ENCODE data around the gene PLSCR3. TPM values are rescaled to one million over a fixed set of nuclear protein-coding genes. Genes with fewer than 3 reads are reported as not detected.
A peak's percentile ranks its signal among the peaks of the same experiment; 100 is the strongest.

PLSCR3 gene
- total RNA-seq, 1 donor from 2014 or later: 9.0 TPM

- TF ChIP-seq CTCF (IDR thresholded peaks at IDR 0.05; ENCODE audit: insufficient read depth, low read length, severe bottlenecking): no peak
- DNase-seq (ENCODE audit: low read depth) (no peak), FAIRE-seq (no peak)
- H3K4me3 ChIP-seq (ENCODE audit: low read depth, low read length): no peak within 1 kb of the TSS
- no peaks in the 10 kb centered on the region for H3K27me3 ChIP-seq (ENCODE audit: control insufficient read depth, insufficient read depth, low read length)
- H3K36me3 ChIP-seq (ENCODE audit: control insufficient read depth, insufficient read depth, low read length): no peaks in the 10 kb centered on the region
Observed at GRCh38 chr17:7428557-7428956, 34.2 kb upstream of the PLSCR3 start, which contains the start of gene SPEM3. TSS of gene SPEM3 (plus strand) at chr17:7428857. CDS start at chr17:7428903, 46 bp downstream.

GRCh38 chr17:7427549-7427948 is 33.2 kb upstream of the PLSCR3 start:
- no peak overlapping the region for H3K4me3 ChIP-seq (ENCODE audit: low read depth, low read length)
- no peak for TF ChIP-seq CTCF (IDR thresholded peaks at IDR 0.05; ENCODE audit: insufficient read depth, low read length, severe bottlenecking)
- FAIRE-seq (no peak), DNase-seq (ENCODE audit: low read depth) (no peak)
- H3K27me3 ChIP-seq (ENCODE audit: control insufficient read depth, insufficient read depth, low read length): no peaks in the 10 kb centered on the region
- H3K36me3 ChIP-seq (ENCODE audit: control insufficient read depth, insufficient read depth, low read length): no peaks in the 10 kb centered on the region

- H3K36me3 ChIP-seq (ENCODE audit: control insufficient read depth, insufficient read depth, low read length): no peaks in the 10 kb centered on the region
- DNase-seq (ENCODE audit: low read depth) (no peak), FAIRE-seq (no peak)
- TF ChIP-seq CTCF (IDR thresholded peaks at IDR 0.05; ENCODE audit: insufficient read depth, low read length, severe bottlenecking): no peak
- no peaks in the 10 kb centered on the region for H3K27me3 ChIP-seq (ENCODE audit: control insufficient read depth, insufficient read depth, low read length)
- no peak overlapping the region for H3K4me3 ChIP-seq (ENCODE audit: low read depth, low read length)
Observed at GRCh38 chr17:7426896-7427489, 32.7 kb upstream of the PLSCR3 start.

GRCh38 chr17:7426203-7426863 is 32.0 kb upstream of the PLSCR3 start:
- H3K36me3 ChIP-seq (ENCODE audit: control insufficient read depth, insufficient read depth, low read length): no peaks in the 10 kb centered on the region
- no peaks in the 10 kb centered on the region for H3K27me3 ChIP-seq (ENCODE audit: control insufficient read depth, insufficient read depth, low read length)
- DNase-seq (ENCODE audit: low read depth): no peak
- TF ChIP-seq CTCF (IDR thresholded peaks at IDR 0.05; ENCODE audit: insufficient read depth, low read length, severe bottlenecking): no peak
- H3K4me3 ChIP-seq (ENCODE audit: low read depth, low read length): no peak overlapping the region
- peak; percentile 18 for FAIRE-seq

GRCh38 chr17:7425756-7426155 is 31.4 kb upstream of the PLSCR3 start:
- Histone ChIP-seq H3K27me3 (ENCODE audit: control insufficient read depth, insufficient read depth, low read length) (no peaks in the 10 kb centered on the region), H3K4me3 (ENCODE audit: low read depth, low read length) (no peak overlapping the region), H3K36me3 (ENCODE audit: control insufficient read depth, insufficient read depth, low read length) (no peaks in the 10 kb centered on the region)
- TF ChIP-seq CTCF (IDR thresholded peaks at IDR 0.05; ENCODE audit: insufficient read depth, low read length, severe bottlenecking): no peak
- no peak for DNase-seq (ENCODE audit: low read depth)
- no peak for FAIRE-seq
